Measurements from ENCODE around the gene CCDC102B. TPM values are rescaled to one million over a fixed set of nuclear protein-coding genes. Genes with fewer than 3 reads are reported as not detected.

Gene CCDC102B
- total RNA-seq, 2 donors from 2014 or later = 10.6 to 24.6 TPM

DNA sequence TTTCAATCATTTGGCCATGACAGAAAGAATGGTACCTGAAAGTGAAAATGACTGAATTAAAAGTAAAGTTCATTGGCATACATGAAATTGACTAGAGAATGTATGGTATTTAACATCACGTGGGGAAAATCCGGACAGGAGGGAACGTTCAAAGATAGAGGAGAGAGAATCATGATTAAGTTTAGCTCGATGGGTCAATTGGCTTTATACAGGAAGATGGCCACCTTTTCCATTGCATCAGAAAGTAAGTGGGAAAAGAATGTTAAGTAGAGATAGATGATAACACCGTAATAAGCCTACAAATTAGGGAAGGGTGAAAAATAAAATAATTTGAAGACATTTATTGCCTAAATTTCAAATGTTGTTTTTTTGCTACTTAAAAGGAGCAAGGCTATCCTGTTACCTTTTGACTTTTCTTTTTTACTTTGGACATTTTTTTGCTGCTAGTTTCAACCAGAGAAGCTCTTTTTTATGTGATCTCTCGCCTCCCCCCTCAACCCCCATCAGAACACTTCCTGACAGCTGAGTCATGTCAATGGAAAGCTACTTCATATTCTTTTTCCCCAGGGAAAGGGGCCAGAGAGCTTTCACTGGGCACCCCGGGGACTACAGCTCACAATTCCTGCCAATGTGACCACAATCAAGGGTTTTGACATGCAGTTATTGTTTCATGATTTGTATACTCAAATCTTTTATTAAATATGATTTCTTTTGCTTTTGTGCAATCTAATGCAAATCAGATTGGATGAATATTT is 767 bp upstream of the CCDC102B start:
- Histone ChIP-seq H3K4me3 (peak overlapping the region; percentile 9), H3K4me1 (ENCODE audit: control insufficient read depth in 1 of 2, low read depth in 2 of 2) (peaks cover 2 to 10% of the 10 kb centered on the region in 2 donors), H3K36me3 (no peaks in the 10 kb centered on the region), H3K27me3 (replicated peaks; ENCODE audit: insufficient read depth) (no peaks in the 10 kb centered on the region), H3K27ac (no peak overlapping the region), H3K9me3 (no peaks in the 10 kb centered on the region)
- DNase-seq (ENCODE audit: low spot score) (no peak), ATAC-seq (ENCODE audit: insufficient number of reproducible peaks, low FRiP score, low read depth) (no peak)
- TF ChIP-seq, protein P1, sequence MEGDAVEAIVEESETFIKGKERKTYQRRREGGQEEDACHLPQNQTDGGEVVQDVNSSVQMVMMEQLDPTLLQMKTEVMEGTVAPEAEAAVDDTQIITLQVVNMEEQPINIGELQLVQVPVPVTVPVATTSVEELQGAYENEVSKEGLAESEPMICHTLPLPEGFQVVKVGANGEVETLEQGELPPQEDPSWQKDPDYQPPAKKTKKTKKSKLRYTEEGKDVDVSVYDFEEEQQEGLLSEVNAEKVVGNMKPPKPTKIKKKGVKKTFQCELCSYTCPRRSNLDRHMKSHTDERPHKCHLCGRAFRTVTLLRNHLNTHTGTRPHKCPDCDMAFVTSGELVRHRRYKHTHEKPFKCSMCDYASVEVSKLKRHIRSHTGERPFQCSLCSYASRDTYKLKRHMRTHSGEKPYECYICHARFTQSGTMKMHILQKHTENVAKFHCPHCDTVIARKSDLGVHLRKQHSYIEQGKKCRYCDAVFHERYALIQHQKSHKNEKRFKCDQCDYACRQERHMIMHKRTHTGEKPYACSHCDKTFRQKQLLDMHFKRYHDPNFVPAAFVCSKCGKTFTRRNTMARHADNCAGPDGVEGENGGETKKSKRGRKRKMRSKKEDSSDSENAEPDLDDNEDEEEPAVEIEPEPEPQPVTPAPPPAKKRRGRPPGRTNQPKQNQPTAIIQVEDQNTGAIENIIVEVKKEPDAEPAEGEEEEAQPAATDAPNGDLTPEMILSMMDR (IDR thresholded peaks at IDR 0.05) = no peak

DNA sequence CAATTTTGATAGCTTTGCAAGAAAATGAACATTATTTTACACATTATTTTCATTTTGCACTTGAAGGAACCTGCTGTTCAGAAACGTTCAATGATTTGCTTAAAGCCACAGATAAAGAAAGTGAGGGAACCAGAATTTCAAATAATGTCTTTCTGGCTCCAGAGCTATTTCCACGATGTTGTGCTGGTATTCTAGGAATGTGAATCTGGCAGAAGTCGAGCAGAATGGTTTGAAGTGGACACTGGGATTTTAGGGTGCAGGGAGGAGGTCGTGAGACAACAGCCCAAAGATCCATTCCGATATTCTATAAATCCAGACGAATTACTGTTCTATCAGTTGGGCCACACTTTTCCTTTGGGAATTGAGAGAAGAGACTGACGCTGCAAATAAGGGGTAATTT is 2.2 kb downstream of the CCDC102B start:
- no peak for ATAC-seq (ENCODE audit: insufficient number of reproducible peaks, low FRiP score, low read depth)
- Histone ChIP-seq H3K36me3 (no peaks in the 10 kb centered on the region), H3K27me3 (replicated peaks; ENCODE audit: insufficient read depth) (no peaks in the 10 kb centered on the region), H3K27ac (no peak overlapping the region), H3K4me3 (no peak overlapping the region), H3K4me1 (ENCODE audit: control insufficient read depth in 1 of 2, low read depth in 2 of 2) (peaks cover 2 to 10% of the 10 kb centered on the region in 2 donors), H3K9me3 (no peaks in the 10 kb centered on the region)
- TF ChIP-seq, protein P1 (IDR thresholded peaks at IDR 0.05) = no peak
- no peak for DNase-seq (ENCODE audit: low spot score)

DNA sequence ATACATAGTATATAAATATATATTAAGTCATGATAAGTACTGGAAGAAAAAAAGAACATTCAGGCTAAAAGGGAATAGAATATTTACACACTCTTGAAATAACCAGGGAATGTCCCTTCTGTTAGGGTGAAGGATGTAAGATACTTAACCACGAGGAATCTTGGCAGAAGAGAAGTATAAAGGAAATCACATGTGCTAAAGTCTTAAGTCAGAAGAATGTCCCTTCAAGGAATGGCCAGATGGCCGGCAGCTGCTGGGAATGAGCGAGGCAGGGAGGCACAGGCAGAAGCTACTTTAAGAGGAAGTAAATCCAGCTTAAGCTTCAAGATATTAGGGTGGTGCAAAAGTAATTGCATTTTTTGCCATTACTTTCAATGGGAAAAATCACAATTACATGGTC is 5.5 kb downstream of the CCDC102B start:
- Histone ChIP-seq H3K27me3 (replicated peaks; ENCODE audit: insufficient read depth) (no peaks in the 10 kb centered on the region), H3K4me1 (ENCODE audit: control insufficient read depth in 1 of 2, low read depth in 2 of 2) (no peaks in the 10 kb centered on the region), H3K27ac (no peak overlapping the region), H3K4me3 (no peak overlapping the region), H3K9me3 (no peaks in the 10 kb centered on the region), H3K36me3 (no peaks in the 10 kb centered on the region)
- no peak for DNase-seq (ENCODE audit: low spot score)
- no peak for ATAC-seq (ENCODE audit: insufficient number of reproducible peaks, low FRiP score, low read depth)
- TF ChIP-seq, protein P1 (IDR thresholded peaks at IDR 0.05) = no peak

DNA sequence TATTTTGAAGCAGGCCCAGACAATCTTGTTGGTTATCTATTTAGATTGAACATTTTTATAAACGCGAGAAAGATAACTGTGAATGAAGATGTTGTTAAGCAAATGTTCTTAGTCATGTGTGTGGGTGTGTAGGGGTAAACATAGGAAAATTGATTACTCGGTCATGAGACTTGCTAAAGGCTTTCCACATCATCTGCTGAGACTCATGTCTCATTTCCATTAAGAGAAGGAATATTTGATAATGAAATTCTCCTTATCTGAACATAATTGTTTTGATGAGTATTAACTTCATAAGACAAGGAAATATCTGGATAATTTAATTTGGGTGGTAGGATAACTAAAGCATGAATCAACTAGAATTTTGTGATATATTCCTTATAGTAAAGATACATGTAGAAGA is 19.7 kb downstream of the CCDC102B start:
- no peak overlapping the region for H3K4me3 ChIP-seq
- H3K36me3 ChIP-seq = no peaks in the 10 kb centered on the region
- no peaks in the 10 kb centered on the region for H3K4me1 ChIP-seq (ENCODE audit: control insufficient read depth in 1 of 2, low read depth in 2 of 2)
- DNase-seq (ENCODE audit: low spot score) (no peak), ATAC-seq (ENCODE audit: insufficient number of reproducible peaks, low FRiP score, low read depth) (no peak)
- no peak overlapping the region for H3K27ac ChIP-seq
- no peaks in the 10 kb centered on the region for H3K9me3 ChIP-seq
- TF ChIP-seq, protein P1 (IDR thresholded peaks at IDR 0.05) = no peak
- no peaks in the 10 kb centered on the region for H3K27me3 ChIP-seq (replicated peaks; ENCODE audit: insufficient read depth)

DNA sequence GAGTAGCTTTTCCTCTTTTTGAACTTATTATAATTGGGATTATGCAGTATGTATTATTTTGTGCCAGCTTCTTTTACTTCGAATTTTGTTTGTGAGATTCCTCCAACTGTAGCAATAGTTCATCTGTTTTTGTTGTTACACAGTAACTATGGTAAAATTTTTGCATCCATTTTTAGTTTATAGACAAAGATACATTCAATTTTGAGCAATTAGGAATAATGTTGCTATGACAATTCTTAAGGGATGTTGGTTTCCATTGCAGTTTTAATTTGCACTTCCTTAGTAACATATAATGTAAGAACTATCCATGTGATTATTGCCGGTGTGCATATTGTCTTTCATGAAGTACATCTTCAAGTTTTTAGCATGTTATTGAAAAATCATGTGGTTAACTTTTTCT is 20.7 kb downstream of the CCDC102B start:
- TF ChIP-seq, protein P1 (IDR thresholded peaks at IDR 0.05) = no peak
- DNase-seq (ENCODE audit: low spot score) (no peak), ATAC-seq (ENCODE audit: insufficient number of reproducible peaks, low FRiP score, low read depth) (no peak)
- Histone ChIP-seq H3K4me1 (ENCODE audit: control insufficient read depth in 1 of 2, low read depth in 2 of 2) (no peaks in the 10 kb centered on the region), H3K27ac (no peak overlapping the region), H3K36me3 (no peaks in the 10 kb centered on the region), H3K27me3 (replicated peaks; ENCODE audit: insufficient read depth) (no peaks in the 10 kb centered on the region), H3K4me3 (no peak overlapping the region), H3K9me3 (no peaks in the 10 kb centered on the region)

Data from thoracic aorta (tissue), 2 donors.